Neural progenitor cell (in vitro differentiated cells): ENCODE measurements around the gene ZNF687. TPM values are rescaled to one million over a fixed set of nuclear protein-coding genes. Genes with fewer than 3 reads are reported as not detected.

Experiments
- DNase-seq: peaks from one replicate; pipeline ENCODE4 v3.0.0-alpha.2; 2016; ENCODE audit warnings: low spot score
- H2AFZ ChIP-seq: fragments of 200-600 bp; sonication (generic); replicated peaks from 2 replicates; pipeline ENCODE4 v1.6.1; 2016; ENCODE audit warnings: antibody characterized with exemption
- H3F3A ChIP-seq: fragments of 200-600 bp; sonication (generic); 2 replicates; pipeline ENCODE4 v1.6.1; 2016; ENCODE audit warnings: antibody characterized with exemption, low read depth
- H3K27ac ChIP-seq: fragments of 200-600 bp; sonication (generic); 2 replicates; pipeline ENCODE4 v1.5.1; 2016; ENCODE audit warnings: mild to moderate bottlenecking
- H3K27me3 ChIP-seq: fragments of 200-600 bp; sonication (generic); 2 replicates; pipeline ENCODE4 v1.6.1; 2016; ENCODE audit warnings: mild to moderate bottlenecking, moderate library complexity
- H3K36me3 ChIP-seq: fragments of 200-600 bp; sonication (generic); 2 replicates; pipeline ENCODE4 v1.5.1; 2016
- H3K4me1 ChIP-seq: fragments of 200-600 bp; sonication (generic); 2 replicates; pipeline ENCODE4 v1.6.1; 2016; ENCODE audit warnings: mixed run types
- H3K4me2 ChIP-seq: fragments of 200-600 bp; sonication (generic); 2 replicates; pipeline ENCODE4 v1.6.1; 2016
- H3K4me3 ChIP-seq: fragments of 200-600 bp; sonication (generic); 2 replicates; pipeline ENCODE4 v1.5.1; 2016
- H3K79me2 ChIP-seq: fragments of 200-600 bp; sonication (generic); 2 replicates; pipeline ENCODE4 v1.6.1; 2016; ENCODE audit warnings: low read depth
- H3K9ac ChIP-seq: fragments of 200-600 bp; sonication (generic); 2 replicates; pipeline ENCODE4 v1.6.1; 2016
- H3K9me3 ChIP-seq: fragments of 200-600 bp; sonication (generic); 2 replicates; pipeline ENCODE4 v1.5.1; 2016; ENCODE audit warnings: low read depth
- H4K20me1 ChIP-seq: fragments of 200-600 bp; sonication (generic); 2 replicates; pipeline ENCODE4 v1.6.1; 2016; ENCODE audit warnings: low read depth
- H3K27ac Mint-ChIP-seq: 3 replicates; pipeline ENCODE4 v1.8.0; 2021; ENCODE audit warnings: mixed read lengths
- H3K27me3 Mint-ChIP-seq: 2 replicates; pipeline ENCODE4 v1.8.0; 2022; ENCODE audit warnings: low read depth, mild to moderate bottlenecking, inconsistent platforms, moderate library complexity, mixed read lengths; ENCODE audit not compliant: insufficient read depth
- H3K36me3 Mint-ChIP-seq: 3 replicates; pipeline ENCODE4 v1.8.0; 2021; ENCODE audit warnings: mixed read lengths
- H3K4me1 Mint-ChIP-seq: 3 replicates; pipeline ENCODE4 v1.8.0; 2021; ENCODE audit warnings: mixed read lengths
- H3K4me3 Mint-ChIP-seq: 3 replicates; pipeline ENCODE4 v1.8.0; 2021; ENCODE audit warnings: mild to moderate bottlenecking, moderate library complexity, mixed read lengths
- H3K9me3 Mint-ChIP-seq: 3 replicates; pipeline ENCODE4 v1.8.0; 2020; ENCODE audit warnings: mixed read lengths
- CTCF ChIP-seq: fragments of 200-600 bp; sonication (generic); IDR thresholded peaks from 2 replicates; pipeline ENCODE4 v1.5.1; 2017; ENCODE audit warnings: antibody characterized with exemption, mild to moderate bottlenecking
- EZH2 ChIP-seq: fragments of 200-600 bp; sonication (generic); IDR thresholded peaks from 2 replicates; pipeline ENCODE4 v1.6.1; 2017; ENCODE audit warnings: antibody characterized with exemption, mild to moderate bottlenecking, moderate library complexity
- EZH2phosphoT487 ChIP-seq: fragments of 200-600 bp; sonication (generic); IDR thresholded peaks from 2 replicates; pipeline ENCODE4 v1.6.1; 2017; ENCODE audit warnings: antibody characterized with exemption
- small RNA-seq: library from RNA; depleted of rRNA; stranded (forward); fragments of <200 nt; gene quantifications from one replicate; pipeline ENCODE3, GENCODE V24; 2015
- total RNA-seq: library from RNA; depleted of rRNA; stranded (reverse); fragments of >200 nt; gene quantifications from 2 replicates; pipeline ENCODE4 v1.2.3, GENCODE V29; 2015; ENCODE audit warnings: low replicate concordance

ZNF687 gene
- total RNA-seq, 1 donor from 2014 or later = 20.2 TPM

DNA sequence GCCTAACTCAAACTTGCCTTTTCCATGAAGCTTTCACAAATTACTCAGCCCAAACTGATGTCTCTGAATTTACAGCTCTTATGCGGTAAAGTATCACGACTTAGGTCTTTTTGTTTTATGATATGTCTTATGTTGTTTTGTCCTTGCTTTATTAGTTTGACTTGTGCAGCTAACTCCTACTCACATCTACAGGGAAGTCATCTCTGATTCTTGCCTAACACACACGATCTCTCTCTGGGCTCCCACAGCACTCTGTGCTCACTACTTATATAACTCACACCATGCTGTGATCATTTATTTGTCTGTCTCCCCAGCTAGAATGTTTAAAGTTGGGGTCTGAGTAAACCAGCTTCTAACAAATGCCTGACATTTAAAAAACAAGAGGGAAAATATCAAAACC is 54.5 kb downstream of the ZNF687 start:
- Histone ChIP-seq H4K20me1 (no peaks in the 10 kb centered on the region), H3K27me3 (no peaks in the 10 kb centered on the region), H3K9ac (no peak overlapping the region), H3K27ac (no peak overlapping the region), H3K79me2 (no peaks in the 10 kb centered on the region), H3K4me1 (no peaks in the 10 kb centered on the region), H3K9me3 (no peaks in the 10 kb centered on the region), H3K4me2 (no peak overlapping the region), H3F3A (peaks cover 14% of the 10 kb centered on the region), H2AFZ (no peak overlapping the region), H3K36me3 (no peaks in the 10 kb centered on the region), H3K4me3 (no peak overlapping the region)
- H3K27me3 Mint-ChIP-seq = no peaks in the 10 kb centered on the region
- peaks cover 6% of the 10 kb centered on the region for H3K4me1 Mint-ChIP-seq
- no peak overlapping the region for H3K4me3 Mint-ChIP-seq
- no peaks in the 10 kb centered on the region for H3K9me3 Mint-ChIP-seq
- TF ChIP-seq EZH2phosphoT487 (no peak), EZH2 (no peak), CTCF (no peak)
- H3K36me3 Mint-ChIP-seq = no peaks in the 10 kb centered on the region
- H3K27ac Mint-ChIP-seq = no peak overlapping the region
- no peak for DNase-seq

DNA sequence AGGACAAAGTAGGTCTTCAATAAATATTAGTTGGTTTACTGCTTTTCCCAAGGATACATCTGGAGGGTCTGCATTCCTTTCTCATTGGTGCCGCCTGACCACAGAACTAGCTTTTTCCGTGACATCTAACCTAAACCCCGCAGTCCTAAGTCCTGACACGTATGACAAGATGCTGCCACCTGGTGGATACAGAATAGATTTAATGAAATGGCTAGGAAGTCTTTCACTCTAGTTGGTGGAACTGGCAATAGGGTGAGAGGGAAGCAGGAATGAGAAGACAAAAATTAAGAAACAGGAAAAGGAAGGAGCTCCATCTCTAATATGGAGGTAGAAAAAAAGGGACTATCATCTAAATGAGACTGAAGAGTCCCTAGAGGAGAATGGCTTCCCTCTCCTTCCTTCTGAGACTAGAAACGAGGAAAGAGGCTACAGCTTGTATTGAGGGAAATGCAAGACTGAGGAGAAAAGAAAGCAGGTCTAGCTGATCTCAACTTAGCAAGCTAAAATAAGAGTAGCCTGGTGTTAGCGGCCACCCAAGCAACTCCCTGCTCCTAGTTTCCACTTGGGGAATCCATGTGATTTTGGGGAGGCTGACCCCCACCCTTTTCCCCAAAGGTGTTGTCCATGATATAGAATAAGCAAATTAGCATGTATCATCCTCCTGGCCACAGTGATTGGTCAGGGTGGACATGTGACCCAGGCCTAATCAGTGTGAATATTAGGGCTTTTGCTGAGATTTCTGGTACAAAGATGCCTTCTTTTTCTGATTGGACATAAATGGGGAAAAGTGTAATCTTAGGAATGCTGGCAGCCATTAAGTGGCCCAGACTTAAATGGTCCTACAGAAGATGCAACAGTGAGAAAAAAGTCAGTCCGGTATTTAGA is 59.0 kb downstream of the ZNF687 start:
- Histone ChIP-seq H3K4me2 (no peak overlapping the region), H3F3A (peaks cover 21% of the 10 kb centered on the region), H3K4me3 (no peak overlapping the region), H3K27ac (peak overlapping the region; percentile 74), H3K36me3 (peaks cover 5% of the 10 kb centered on the region), H4K20me1 (no peaks in the 10 kb centered on the region), H2AFZ (no peak overlapping the region), H3K79me2 (peaks cover 19% of the 10 kb centered on the region), H3K4me1 (peaks cover 6% of the 10 kb centered on the region), H3K27me3 (no peaks in the 10 kb centered on the region), H3K9ac (no peak overlapping the region), H3K9me3 (no peaks in the 10 kb centered on the region)
- peak; percentile 94 for DNase-seq
- Mint-ChIP-seq H3K9me3 (no peaks in the 10 kb centered on the region), H3K27ac (no peak overlapping the region), H3K4me1 (peaks cover 18% of the 10 kb centered on the region), H3K27me3 (no peaks in the 10 kb centered on the region), H3K4me3 (no peak overlapping the region), H3K36me3 (peaks cover 23% of the 10 kb centered on the region)
- TF ChIP-seq EZH2 (no peak), EZH2phosphoT487 (no peak), CTCF (peak; percentile 89)

Small RNA genes lying within 50 kb of the gene (small RNA-seq; reads per million reads assigned to genes)
- 0.07 reads per million for gene RN7SL444P

Other genes with a start within 250 kb of the ZNF687 start
- 0.97 and 1.0 TPM in 2 replicates for gene BNIPL, start 245.7 kb upstream of the ZNF687 start, total RNA-seq
- 2.9 and 5.5 TPM in 2 replicates for gene C1orf56, start 234.5 kb upstream of the ZNF687 start, total RNA-seq
- 50.7 and 54.9 TPM in 2 replicates for gene CDC42SE1, start 222.7 kb upstream of the ZNF687 start, total RNA-seq
- 27.9 and 37.0 TPM in 2 replicates for gene MLLT11, start 221.9 kb upstream of the ZNF687 start, total RNA-seq
- 6.5 and 6.9 TPM in 2 replicates for gene GABPB2, start 211.5 kb upstream of the ZNF687 start, total RNA-seq
- gene SEMA6C, start 135.7 kb upstream of the ZNF687 start, total RNA-seq = 5.6 and 12.1 TPM in 2 replicates
- not detected in 2 replicates for gene TNFAIP8L2, start 125.7 kb upstream of the ZNF687 start, total RNA-seq
- gene LYSMD1, start 116.4 kb upstream of the ZNF687 start, total RNA-seq = 15.5 and 18.9 TPM in 2 replicates
- gene SCNM1, start 116.2 kb upstream of the ZNF687 start, total RNA-seq = 22.0 and 25.3 TPM in 2 replicates
- gene TMOD4, start 106.3 kb upstream of the ZNF687 start, total RNA-seq = not detected in 2 replicates
- gene VPS72, start 92.1 kb upstream of the ZNF687 start, total RNA-seq = 107 and 117 TPM in 2 replicates
- 81.2 and 90.6 TPM in 2 replicates for gene PIP5K1A, start 83.7 kb upstream of the ZNF687 start, total RNA-seq
- 123 and 162 TPM in 2 replicates for gene PSMD4, start 27.6 kb upstream of the ZNF687 start, total RNA-seq
- gene PI4KB, start 45.1 kb downstream of the ZNF687 start, total RNA-seq = 19.0 and 33.5 TPM in 2 replicates
- 87.5 and 108 TPM in 2 replicates for gene RFX5, start 65.0 kb downstream of the ZNF687 start, total RNA-seq
- 38.5 and 63.2 TPM in 2 replicates for gene SELENBP1, start 90.4 kb downstream of the ZNF687 start, total RNA-seq
- gene PSMB4, start 117.3 kb downstream of the ZNF687 start, total RNA-seq = 267 and 321 TPM in 2 replicates
- 61.5 and 71.6 TPM in 2 replicates for gene POGZ, start 177.2 kb downstream of the ZNF687 start, total RNA-seq
- 5.4 and 12.4 TPM in 2 replicates for gene CGN, start 229.1 kb downstream of the ZNF687 start, total RNA-seq